GM19043 (cell line): ENCODE measurements around the gene INSIG2.
"Not testable (repeated sequence)": the region's sequence is repeated elsewhere in the genome, so short reads cannot be mapped to it uniquely, and the experiment has no call there.

ENCODE experiments used
- ATAC-seq: cut with Tn5 transposase; IDR thresholded peaks from one replicate; pipeline ENCODE4 v1.9.1; 2021; ENCODE audit warnings: low read depth; ENCODE audit not compliant: unreplicated experiment

INSIG2 gene

GRCh38 chr2:118059919-118060478 is 28.3 kb upstream of the INSIG2 start:
- ATAC-seq: no peak

GRCh38 chr2:118061135-118061955 is 26.9 kb upstream of the INSIG2 start:
- peak; percentile 85 for ATAC-seq

DNA sequence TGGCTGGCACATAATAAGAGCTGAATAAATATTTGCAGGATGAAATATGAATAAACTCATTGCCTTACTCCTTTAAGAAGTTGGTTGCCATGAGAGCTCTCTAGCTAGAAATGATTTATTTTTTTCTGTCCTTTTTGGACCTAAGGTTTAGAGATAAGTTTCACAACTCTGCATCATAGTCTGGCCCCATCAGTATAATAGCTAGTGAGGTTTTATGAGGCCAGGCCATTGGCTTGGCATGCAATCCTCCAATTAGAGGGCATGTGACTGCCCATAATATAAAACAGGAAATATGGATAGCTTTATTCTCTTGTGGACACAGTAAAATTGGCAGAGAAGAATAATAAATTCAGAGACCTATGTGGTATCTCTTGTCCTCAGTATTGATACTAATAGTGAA is 26.2 kb upstream of the INSIG2 start:
- ATAC-seq: no peak

- ATAC-seq: no peak
These were observed 25.6 kb upstream of the INSIG2 start for GRCh38 chr2:118062669-118063068.

GRCh38 chr2:118065015-118065706 is 23.1 kb upstream of the INSIG2 start:
- ATAC-seq: no peak

DNA sequence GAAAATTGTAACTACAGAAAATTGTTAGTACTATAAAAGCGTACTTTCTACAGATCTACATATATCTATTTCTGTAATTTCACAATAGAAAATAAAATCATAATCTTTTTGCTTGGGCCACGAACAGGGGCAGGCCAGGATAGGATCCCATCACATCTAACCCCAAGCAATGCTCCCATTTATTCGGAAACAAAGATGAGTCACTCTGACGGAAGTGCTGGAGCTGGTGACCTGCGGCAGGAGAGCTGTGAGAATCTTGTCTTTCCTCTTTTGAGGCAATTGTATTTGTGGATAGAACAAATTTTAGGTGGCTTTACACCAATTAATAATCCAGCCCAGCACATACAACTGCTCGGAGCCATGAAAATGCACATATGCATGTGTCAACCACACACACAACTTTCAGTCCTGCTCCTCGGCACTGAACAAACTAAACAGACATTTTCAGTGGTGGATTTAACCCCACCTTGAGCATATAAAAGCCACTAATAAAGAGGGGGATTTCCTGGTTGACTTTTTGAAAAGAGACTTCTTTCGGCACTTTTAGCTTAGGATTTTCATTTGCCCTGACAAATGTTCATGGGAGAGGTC is 22.3 kb upstream of the INSIG2 start:
- ATAC-seq: no peak

GRCh38 chr2:118077636-118078247 is 10.5 kb upstream of the INSIG2 start:
- ATAC-seq: no peak

DNA sequence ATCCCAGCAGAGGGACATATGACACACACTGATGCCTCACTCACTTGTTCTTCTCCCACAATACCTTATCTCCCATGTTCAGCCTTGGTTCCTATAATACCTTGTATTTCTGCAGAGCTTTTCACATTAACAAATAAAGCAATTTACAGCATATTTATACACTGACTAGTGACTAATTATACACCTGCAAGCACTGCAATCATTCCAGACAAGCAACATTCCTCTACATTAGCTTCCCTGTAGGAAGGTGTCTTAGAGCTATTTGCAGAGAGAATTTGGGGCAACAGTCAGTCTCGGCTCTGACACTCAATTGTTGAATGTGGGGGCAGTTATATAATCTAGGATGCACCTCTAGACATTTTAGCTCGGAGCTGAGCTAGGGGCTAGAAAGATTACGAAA is 9.5 kb upstream of the INSIG2 start:
- ATAC-seq: no peak

GRCh38 chr2:118084491-118085089 is 3.7 kb upstream of the INSIG2 start:
- no peak for ATAC-seq

GRCh38 chr2:118085173-118086023 is 2.9 kb upstream of the INSIG2 start:
- no peak for ATAC-seq

DNA sequence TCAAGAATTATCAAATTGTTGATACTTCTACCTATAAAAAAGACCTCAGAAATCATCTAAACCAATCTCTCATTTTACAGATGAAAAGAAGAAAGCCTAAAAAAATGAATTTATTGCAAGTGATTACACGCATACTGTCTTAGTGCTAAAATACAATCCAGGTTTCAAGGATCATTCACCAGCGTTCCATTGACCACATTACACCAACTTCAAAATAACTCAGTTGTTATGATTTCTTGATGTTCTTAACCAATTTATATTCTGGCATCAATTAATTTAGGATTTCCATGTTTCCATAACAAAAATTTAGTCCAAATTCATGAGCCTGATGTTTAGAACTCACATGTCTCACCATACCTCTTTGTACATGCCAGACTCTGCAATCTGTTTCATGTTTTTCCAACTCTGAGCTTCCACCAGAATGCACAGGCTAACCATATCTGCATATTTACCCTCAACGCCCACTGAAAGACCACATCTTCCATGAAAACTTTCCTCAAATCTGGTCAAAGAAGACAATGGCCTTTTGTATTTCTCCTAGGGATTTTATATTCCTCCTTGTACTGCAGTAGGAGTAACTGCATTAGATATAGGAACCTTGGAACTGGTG is 2.1 kb upstream of the INSIG2 start:
- ATAC-seq: no peak

- ATAC-seq: peak; percentile 30
These were observed 999 bp downstream of the INSIG2 start for GRCh38 chr2:118089139-118089800.

- ATAC-seq: no peak
These were observed 2.3 kb downstream of the INSIG2 start for GRCh38 chr2:118090387-118091139.

DNA sequence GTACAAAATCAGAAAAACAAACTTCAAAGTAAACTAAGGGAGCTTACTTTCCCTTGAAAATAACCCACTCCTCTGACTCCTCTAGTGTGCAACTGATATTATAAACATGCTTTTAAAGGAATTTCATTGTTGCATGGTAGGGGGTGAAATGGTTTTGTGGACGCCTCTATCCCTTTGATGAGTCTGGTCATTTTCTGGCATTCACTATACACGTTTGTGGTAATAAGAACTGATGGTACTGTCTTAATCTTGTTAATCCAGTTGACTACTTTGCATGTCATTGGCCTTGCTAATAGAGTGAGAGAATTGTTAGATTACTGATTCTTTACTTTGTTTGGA is 2.8 kb downstream of the INSIG2 start:
- ATAC-seq: no peak

DNA sequence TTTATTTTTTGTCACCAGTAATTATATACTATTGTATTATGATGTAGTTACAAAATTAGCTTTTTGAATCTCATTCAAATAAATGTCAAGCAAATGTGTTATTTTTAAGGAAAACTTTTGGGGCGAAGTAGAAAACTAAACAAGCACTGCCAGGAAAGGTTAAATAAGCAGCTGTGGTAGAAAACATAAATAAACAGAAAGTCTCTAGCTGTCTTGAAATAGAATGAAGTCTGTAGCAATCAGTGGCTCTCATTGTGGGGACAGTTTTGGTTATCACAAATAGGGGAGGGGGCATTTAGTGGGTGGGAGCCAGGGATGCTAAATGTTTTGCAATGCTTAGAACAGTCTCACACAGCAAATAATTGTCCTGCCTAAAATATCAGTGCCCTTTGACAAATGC is 3.4 kb downstream of the INSIG2 start:
- ATAC-seq: no peak

- not testable (repeated sequence) for ATAC-seq
These were observed 5.8 kb downstream of the INSIG2 start for GRCh38 chr2:118094102-118094501.

DNA sequence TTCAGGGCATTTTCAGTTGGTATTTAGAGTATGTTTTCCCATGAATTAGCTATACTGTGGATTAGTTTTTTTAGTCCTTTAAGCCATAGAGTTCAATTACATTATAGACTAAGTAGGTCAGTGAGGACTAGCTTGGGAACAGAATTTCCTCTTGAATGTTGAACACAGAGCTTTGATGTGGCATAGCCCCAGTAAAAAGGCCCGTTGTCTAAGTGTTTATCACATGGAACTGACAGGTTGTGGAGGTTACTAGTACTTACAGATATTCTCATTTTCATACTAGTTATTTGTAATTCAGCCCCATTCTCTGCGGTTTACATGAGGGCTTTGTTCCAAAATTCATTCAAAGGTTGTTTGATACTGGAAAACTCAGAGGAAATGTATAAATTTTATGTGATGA is 6.2 kb downstream of the INSIG2 start:
- no peak for ATAC-seq

- ATAC-seq: no peak
These were observed 7.3 kb downstream of the INSIG2 start for GRCh38 chr2:118095610-118096009.
